VCaP (cell line): Measurements from ENCODE around the gene STK40.

Experiments
- H3K27ac ChIP-seq: fragments of 450-650 bp; 2 replicates; pipeline ENCODE4 v1.5.1; 2017
- TF ChIP-seq, protein P1 (sequence below): fragments of 450-650 bp; conservative IDR thresholded peaks from 2 replicates; pipeline ENCODE4 v1.5.1; 2017; ENCODE audit warnings: mild to moderate bottlenecking, moderate library complexity

STK40 gene

DNA sequence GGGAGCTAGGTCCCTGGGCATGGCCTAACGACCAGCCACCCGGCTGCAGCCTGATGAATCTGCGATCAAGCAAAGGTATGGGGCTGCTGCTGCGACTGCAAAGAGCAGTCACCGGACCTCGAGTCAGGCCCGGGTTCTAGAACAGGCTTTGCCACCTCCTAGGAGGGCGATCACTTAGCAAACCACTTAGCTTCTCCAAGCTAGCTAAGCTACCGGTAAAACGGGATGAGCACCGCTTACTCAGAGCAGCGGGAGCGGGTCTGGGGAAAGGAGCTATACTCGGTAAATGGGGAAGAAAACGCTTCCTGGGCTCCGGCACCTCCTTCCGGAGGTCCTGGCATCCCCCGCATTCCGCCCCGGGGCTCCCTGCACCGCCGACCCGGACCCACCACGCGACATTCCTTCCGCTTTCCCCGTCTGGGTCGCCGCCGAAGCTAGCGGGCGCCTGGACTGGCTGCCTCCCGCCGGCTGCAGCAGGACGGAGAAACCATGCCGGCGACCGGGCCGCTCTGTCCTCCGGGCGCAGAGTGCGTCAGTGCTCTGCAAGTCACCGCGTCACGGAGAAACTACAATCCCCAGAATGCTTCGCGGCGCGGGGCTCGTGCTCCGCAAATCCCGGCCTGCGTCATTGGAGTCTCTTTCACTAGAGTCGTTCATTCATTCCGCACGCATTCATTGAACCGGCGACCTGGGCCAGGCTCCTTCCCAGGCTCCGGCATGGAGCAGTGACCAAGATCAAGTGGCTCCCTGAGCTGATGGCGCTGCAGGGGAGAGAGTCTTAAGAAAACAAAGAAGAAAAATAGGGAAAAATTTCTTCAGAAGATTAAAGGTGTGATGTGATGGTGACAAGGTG lies 11.9 kb upstream of the STK40 start, which contains the start of gene LSM10:
TSS of gene LSM10 (minus strand) at position 531 of the 853 bp plus-strand sequence. CDS start 3,779 bp downstream, outside the sequence.
- H3K27ac ChIP-seq, result peak within 1 kb of the TSS; percentile 79
- TF ChIP-seq, protein P1, sequence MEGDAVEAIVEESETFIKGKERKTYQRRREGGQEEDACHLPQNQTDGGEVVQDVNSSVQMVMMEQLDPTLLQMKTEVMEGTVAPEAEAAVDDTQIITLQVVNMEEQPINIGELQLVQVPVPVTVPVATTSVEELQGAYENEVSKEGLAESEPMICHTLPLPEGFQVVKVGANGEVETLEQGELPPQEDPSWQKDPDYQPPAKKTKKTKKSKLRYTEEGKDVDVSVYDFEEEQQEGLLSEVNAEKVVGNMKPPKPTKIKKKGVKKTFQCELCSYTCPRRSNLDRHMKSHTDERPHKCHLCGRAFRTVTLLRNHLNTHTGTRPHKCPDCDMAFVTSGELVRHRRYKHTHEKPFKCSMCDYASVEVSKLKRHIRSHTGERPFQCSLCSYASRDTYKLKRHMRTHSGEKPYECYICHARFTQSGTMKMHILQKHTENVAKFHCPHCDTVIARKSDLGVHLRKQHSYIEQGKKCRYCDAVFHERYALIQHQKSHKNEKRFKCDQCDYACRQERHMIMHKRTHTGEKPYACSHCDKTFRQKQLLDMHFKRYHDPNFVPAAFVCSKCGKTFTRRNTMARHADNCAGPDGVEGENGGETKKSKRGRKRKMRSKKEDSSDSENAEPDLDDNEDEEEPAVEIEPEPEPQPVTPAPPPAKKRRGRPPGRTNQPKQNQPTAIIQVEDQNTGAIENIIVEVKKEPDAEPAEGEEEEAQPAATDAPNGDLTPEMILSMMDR, result no peak

DNA sequence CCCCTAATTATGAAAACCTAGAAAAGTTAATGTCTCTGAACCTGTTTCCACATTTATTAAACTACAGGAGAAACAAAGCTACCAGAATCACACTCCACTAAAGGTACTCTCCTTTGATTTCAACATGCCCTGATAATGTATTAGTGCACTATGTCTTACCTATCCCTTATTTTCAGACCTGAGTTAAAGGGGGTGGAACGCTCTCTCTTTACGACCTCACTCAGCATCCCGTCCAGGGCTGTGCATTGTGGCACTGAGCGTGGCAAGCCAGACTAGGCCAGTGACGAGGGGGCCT lies 11.3 kb upstream of the STK40 start:
- TF ChIP-seq, protein P1, result no peak
- H3K27ac ChIP-seq, result peak overlapping the region; percentile 79

DNA sequence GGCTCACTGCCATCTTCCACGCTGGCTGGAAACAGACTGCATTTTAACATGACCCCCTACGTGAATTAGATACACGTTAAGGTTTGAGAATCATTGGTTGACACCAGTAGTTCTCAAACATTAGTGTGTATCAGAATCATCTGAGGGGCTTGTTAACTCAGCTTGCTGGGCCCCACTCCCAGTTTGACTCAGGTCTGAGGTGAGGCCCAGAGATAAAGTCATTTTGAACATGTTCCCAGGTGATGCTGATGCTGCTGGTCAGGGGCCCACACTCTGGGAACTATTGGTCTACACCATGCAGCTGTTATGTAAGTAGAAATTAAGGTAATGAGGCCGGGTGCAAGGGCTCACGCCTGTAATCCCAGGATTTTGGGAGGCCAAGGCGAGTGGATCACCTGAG lies 10.6 kb upstream of the STK40 start:
- peak overlapping the region; percentile 79 for H3K27ac ChIP-seq
- TF ChIP-seq, protein P1, result no peak

DNA sequence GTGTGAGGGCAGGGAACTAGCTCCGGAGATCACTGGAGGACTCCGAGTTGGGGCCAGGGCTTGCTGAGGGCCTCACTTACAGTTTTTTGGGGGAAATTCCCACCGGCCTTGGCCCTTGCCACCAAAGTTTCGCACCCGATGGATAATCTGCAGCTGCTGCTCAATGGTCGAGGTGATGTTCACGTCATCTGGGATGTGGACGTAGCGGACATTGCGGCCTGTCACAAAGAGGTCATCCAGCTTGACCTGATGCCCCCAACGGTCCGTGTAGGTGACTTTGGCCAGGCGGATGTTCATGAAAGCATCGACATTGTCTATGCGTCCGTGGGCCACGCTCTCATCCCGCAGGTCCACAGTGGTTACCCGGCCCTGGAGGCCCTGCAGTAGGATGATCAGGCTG lies 8.0 kb upstream of the STK40 start:
- no peak overlapping the region for H3K27ac ChIP-seq
- TF ChIP-seq, protein P1, result no peak

DNA sequence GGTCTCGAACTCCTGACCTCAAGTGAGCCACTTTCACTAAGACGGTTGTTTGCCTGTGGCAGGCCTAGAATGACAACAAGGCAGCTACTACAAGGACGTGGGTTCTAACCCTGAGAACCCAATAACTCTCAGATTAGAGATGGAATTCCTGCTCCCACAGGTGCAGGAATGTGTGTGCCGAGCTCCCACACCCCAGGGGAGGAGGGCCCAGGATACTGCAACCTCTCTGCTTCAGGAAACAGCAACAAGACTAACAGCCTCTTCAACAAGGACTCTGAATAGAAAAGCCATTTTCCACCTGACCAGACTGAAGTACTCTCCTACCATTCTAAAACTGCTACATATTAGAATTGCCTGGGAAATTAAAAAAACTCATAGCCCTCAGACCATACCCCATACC lies 7.1 kb upstream of the STK40 start:
- no peak overlapping the region for H3K27ac ChIP-seq
- TF ChIP-seq, protein P1, result no peak

DNA sequence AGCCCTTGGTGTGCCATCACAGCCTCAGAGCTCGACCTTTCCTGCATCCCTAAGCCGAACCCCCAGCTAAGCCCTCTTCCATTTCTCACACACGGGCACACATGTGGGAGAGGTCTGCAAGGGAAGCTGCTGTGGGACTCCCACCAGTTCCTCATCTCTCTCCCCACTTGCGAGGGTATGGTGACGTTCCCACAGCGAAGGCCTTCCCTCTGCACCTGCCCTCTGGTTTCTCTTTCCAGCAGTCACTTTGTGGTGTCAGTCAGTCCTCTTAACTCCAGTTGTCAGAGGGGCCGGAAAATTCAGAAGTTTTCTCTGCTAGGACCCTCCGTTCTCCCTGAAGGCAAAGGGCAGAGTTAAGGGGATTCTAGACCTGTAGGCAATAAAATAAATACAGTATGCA lies 5.5 kb upstream of the STK40 start:
- no peak overlapping the region for H3K27ac ChIP-seq
- TF ChIP-seq, protein P1, result no peak

DNA sequence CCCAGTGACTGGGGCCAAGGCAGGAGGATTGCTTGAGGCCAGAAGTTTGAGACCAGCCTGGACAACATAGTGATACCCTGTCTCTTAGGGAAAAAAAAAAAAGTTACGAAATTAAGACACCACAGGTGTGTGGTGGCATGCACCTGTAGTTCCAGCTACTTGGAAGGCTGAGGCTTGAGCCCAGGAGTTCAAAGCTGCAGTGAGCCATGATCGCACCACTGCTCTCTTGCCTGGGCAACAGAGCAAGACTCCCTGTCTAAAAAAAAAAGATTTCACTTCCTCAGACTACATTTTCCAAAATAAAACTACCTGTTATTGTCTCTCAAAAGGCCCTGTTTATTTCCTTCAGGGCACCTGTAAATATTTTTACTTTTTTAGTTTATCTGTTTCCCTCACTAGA lies 4.7 kb upstream of the STK40 start:
- TF ChIP-seq, protein P1, result no peak
- H3K27ac ChIP-seq, result no peak overlapping the region
